ENCODE measurements around the gene MN1. TPM values are rescaled to one million over a fixed set of nuclear protein-coding genes. Genes with fewer than 3 reads are reported as not detected.
"Not testable (repeated sequence)": the region's sequence is repeated elsewhere in the genome, so short reads cannot be mapped to it uniquely, and the experiment has no call there.

MN1 gene
- total and polyA plus RNA-seq, 5 donors: 3.8 to 12.2 (median 10.1) TPM

- intact Hi-C loops (cut with DNase I): no loop called here
- 48% methylated on average over 11 of the region's 11 CpGs for WGBS
- no peaks in the 10 kb centered on the region for H3K27me3 ChIP-seq (ENCODE audit: control insufficient read depth, insufficient read depth)
- ATAC-seq: peak in 1 of 2 donors; percentile 23
- DNase-seq: no peak
- peaks cover 12% of the 10 kb centered on the region for H3K4me1 ChIP-seq (ENCODE audit: control insufficient read depth, insufficient read depth, low read length)
- no peak overlapping the region for H3K4me3 ChIP-seq (ENCODE audit: low read length)
- peak overlapping the region; percentile 1 for H3K27ac ChIP-seq (ENCODE audit: low read length)
- no peaks in the 10 kb centered on the region for H3K9me3 ChIP-seq (ENCODE audit: control insufficient read depth, low read length)
Observed at GRCh38 chr22:27749597-27750225, 51.8 kb downstream of the MN1 start.

DNA sequence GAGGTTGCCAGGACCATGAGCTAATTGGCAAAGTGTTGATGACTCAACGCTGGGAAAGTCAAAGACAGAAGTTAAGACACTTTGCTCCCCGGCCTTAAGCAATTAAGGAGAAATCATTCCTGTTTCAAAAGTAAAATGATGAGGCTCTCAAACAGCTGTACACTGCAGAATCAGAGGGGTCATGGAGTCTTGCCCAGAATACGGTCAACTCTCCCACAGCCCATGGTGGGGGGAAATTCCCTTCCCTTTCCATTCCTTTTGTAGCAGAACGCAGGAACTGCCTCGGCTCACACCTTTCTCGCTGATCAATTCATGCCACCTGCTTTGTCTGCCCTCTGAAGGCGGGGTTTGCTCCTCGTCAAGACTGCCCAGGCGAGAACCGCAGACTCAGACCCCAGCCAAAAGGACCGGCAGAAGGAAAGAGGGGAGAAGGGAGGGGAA is 52.8 kb downstream of the MN1 start:
- H3K27me3 ChIP-seq (ENCODE audit: control insufficient read depth, insufficient read depth): no peaks in the 10 kb centered on the region
- DNase-seq: no peak
- no peaks in the 10 kb centered on the region for H3K9me3 ChIP-seq (ENCODE audit: control insufficient read depth, low read length)
- intact Hi-C loops (cut with DNase I): no loop called here
- H3K4me1 ChIP-seq (ENCODE audit: control insufficient read depth, insufficient read depth, low read length): peaks cover 12% of the 10 kb centered on the region
- ATAC-seq: peak; percentile 53 to 60
- H3K27ac ChIP-seq (ENCODE audit: low read length): peak overlapping the region; percentile 92
- no peak overlapping the region for H3K4me3 ChIP-seq (ENCODE audit: low read length)
- 44% methylated on average over 11 of the region's 11 CpGs for WGBS

- peaks cover 11% of the 10 kb centered on the region for H3K4me1 ChIP-seq (ENCODE audit: control insufficient read depth, insufficient read depth, low read length)
- H3K9me3 ChIP-seq (ENCODE audit: control insufficient read depth, low read length): no peaks in the 10 kb centered on the region
- H3K4me3 ChIP-seq (ENCODE audit: low read length): no peak overlapping the region
- 47% methylated on average over 4 of the region's 4 CpGs for WGBS
- ATAC-seq (peak; percentile 4 to 62), DNase-seq (no peak)
- H3K27ac ChIP-seq (ENCODE audit: low read length): no peak overlapping the region
- H3K27me3 ChIP-seq (ENCODE audit: control insufficient read depth, insufficient read depth): no peaks in the 10 kb centered on the region
- intact Hi-C loops (cut with DNase I): no loop called here
Observed at GRCh38 chr22:27748349-27748748, 53.2 kb downstream of the MN1 start.

DNA sequence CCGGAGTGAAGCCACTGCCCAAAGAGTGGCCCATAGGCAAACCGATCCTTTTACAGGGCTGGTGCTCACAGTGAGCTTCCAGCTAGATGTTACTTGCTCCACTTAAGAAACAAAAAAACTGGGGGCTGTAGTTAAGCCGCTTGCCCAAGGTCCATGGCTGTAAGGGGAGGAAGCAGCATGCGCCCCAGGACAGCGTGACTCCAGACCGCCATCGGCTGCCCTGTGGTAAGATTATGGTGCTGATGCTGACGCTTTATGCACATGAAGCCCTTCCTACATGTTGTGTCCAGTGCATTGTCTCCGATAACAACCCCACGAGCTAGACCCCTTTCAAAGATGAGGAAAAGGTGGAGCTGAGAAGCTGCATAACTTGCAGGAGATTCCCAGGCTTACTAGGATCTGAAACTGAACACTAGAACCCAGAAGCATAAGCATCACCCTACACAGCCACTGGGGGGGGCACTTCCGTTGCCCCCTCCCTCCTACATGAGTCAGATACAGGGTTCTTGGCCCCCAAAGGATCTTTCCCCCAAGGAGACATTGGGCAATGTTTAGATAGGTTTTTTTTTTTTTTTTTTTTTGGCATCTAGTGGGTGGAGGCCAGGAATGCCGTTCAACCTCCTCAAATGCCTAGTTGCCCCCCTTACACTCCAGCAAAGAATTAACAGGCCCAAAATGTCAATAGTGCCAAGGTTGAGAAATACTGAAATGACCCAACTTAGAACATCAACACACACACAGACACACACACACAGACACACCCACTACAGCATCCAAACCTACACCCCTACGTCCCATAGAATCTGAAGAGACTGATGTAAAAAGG is 53.9 kb downstream of the MN1 start:
- Histone ChIP-seq H3K27me3 (ENCODE audit: control insufficient read depth, insufficient read depth) (no peaks in the 10 kb centered on the region), H3K4me1 (ENCODE audit: control insufficient read depth, insufficient read depth, low read length) (peaks cover 5% of the 10 kb centered on the region), H3K27ac (ENCODE audit: low read length) (no peak overlapping the region), H3K9me3 (ENCODE audit: control insufficient read depth, low read length) (no peaks in the 10 kb centered on the region), H3K4me3 (ENCODE audit: low read length) (no peak overlapping the region)
- no peak for DNase-seq
- intact Hi-C loops (cut with DNase I): no loop called here
- peak; percentile 33 to 34 for ATAC-seq
- 83% methylated on average over 13 of the region's 13 CpGs for WGBS

DNA sequence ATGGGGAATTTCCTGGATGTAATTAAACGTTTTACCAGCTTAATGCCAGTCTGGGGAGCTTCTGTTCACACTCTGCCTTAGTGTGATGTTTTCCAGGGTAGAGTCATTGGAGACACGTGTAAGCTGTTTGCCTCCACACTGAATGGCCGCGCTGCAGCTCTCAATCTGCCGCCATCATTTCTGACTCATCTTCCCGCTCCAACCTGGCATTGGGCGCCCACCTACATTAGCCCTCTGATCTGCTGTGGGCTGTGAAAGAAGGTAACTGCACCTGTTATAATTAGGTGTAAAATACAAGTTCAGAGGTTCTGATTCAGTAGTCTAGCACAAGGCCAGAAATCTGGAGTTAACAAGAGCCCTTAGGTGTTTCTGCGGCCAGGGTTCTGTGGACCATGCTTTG is 54.6 kb downstream of the MN1 start:
- DNase-seq (no peak), ATAC-seq (no peak)
- no peaks in the 10 kb centered on the region for H3K9me3 ChIP-seq (ENCODE audit: control insufficient read depth, low read length)
- H3K27ac ChIP-seq (ENCODE audit: low read length): no peak overlapping the region
- 90% methylated on average over 8 of the region's 8 CpGs for whole genome bisulfite sequencing
- intact Hi-C loops (cut with DNase I): no loop called here
- H3K4me1 ChIP-seq (ENCODE audit: control insufficient read depth, insufficient read depth, low read length): peaks cover 5% of the 10 kb centered on the region
- no peaks in the 10 kb centered on the region for H3K27me3 ChIP-seq (ENCODE audit: control insufficient read depth, insufficient read depth)
- no peak overlapping the region for H3K4me3 ChIP-seq (ENCODE audit: low read length)

DNA sequence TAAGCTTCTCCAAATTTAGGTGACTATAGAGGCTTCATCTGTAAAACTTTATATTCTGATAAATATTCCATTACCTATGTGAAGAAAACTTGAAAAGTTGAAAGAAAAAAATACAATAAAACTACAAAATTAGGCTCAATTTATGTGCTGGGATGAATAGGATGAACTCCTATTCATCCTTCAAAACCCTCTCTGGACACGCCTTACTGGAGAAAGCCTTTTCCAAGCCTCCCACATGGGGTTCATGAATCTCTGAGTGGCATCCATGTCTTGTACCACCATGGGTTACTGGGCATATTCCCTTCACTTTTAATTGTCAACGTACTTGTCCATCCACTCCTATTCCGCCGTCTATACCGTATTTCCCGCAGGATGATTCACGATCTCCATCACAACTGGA is 55.7 kb downstream of the MN1 start:
- WGBS: 98% methylated on average over 7 of the region's 7 CpGs
- intact Hi-C loops (cut with DNase I): no loop called here
- DNase-seq: no peak

GRCh38 chr22:27745154-27745553 is 56.4 kb downstream of the MN1 start:
- Histone ChIP-seq H3K4me1 (ENCODE audit: control insufficient read depth, insufficient read depth, low read length) (peaks cover 5% of the 10 kb centered on the region), H3K9me3 (ENCODE audit: control insufficient read depth, low read length) (no peaks in the 10 kb centered on the region), H3K4me3 (ENCODE audit: low read length) (no peak overlapping the region), H3K27ac (ENCODE audit: low read length) (no peak overlapping the region), H3K27me3 (ENCODE audit: control insufficient read depth, insufficient read depth) (no peaks in the 10 kb centered on the region)
- WGBS: 89% methylated on average over 4 of the region's 4 CpGs
- intact Hi-C loops (cut with DNase I): no loop called here
- ATAC-seq (no peak), DNase-seq (no peak)

More for the DNA sequence above, 55.7 kb downstream of the MN1 start:
- Histone ChIP-seq H3K27ac (ENCODE audit: low read length) (no peak overlapping the region), H3K4me3 (ENCODE audit: low read length) (no peak overlapping the region), H3K4me1 (ENCODE audit: control insufficient read depth, insufficient read depth, low read length) (peaks cover 5% of the 10 kb centered on the region), H3K9me3 (ENCODE audit: control insufficient read depth, low read length) (no peaks in the 10 kb centered on the region), H3K27me3 (ENCODE audit: control insufficient read depth, insufficient read depth) (no peaks in the 10 kb centered on the region)
- ATAC-seq: no peak

DNA sequence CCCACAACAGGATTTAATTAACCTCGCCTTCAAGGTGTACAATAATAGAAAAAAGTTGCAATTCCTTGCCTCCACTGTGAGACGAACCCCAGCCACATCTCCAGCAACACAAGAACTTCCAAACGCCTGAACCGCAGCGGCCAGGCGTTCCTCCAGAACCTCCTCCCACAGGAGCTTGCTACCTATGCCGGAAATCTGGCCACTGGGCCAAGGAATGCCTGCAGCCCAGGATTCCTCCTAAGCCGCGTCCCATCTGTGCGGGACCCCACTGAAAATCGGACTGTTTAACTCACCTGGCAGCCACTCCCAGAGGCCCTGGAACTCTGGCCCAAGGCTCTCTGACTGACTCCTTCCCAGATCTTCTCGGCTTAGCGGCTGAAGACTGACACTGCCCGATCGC is 57.5 kb downstream of the MN1 start:
- ATAC-seq, DNase-seq: not testable (repeated sequence)

DNA sequence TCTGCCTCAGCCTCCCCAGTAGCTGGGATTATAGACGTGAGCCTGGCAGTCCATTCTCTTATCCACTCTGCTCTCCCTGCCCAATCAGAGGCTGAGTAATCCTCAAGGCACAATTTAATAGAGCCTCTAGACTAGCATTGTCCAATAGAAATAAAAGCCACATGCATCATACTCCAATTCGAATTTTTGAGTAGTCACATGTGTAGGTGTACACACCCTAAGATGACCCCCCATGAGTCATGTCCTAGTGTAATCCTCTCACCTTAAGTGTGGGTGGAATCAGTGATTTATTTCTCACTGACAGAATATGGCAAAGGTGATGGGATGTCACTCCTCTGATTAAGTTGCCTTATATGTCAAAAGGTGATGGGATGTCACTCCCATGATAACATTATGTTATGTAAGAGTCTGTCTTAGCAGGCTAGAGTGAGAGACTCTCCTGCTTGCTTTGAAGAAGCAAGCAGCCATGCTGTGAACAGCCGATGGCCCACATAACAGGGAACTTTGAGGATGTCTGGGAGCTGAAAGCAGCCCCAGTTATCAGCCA is 61.3 kb downstream of the MN1 start:
- DNase-seq: no peak
- Histone ChIP-seq H3K4me3 (ENCODE audit: low read length) (no peak overlapping the region), H3K4me1 (ENCODE audit: control insufficient read depth, insufficient read depth, low read length) (no peaks in the 10 kb centered on the region), H3K27me3 (ENCODE audit: control insufficient read depth, insufficient read depth) (no peaks in the 10 kb centered on the region), H3K9me3 (ENCODE audit: control insufficient read depth, low read length) (no peaks in the 10 kb centered on the region), H3K27ac (ENCODE audit: low read length) (no peak overlapping the region)
- intact Hi-C loops (cut with DNase I): no loop called here
- no peak for ATAC-seq
- WGBS: 98% methylated on average over 3 of the region's 3 CpGs

More for the DNA sequence above, 57.5 kb downstream of the MN1 start:
- H3K27me3 ChIP-seq (ENCODE audit: control insufficient read depth, insufficient read depth); H3K4me3 ChIP-seq (ENCODE audit: low read length); intact Hi-C loops (cut with DNase I); H3K9me3 ChIP-seq (ENCODE audit: control insufficient read depth, low read length); H3K27ac ChIP-seq (ENCODE audit: low read length); H3K4me1 ChIP-seq (ENCODE audit: control insufficient read depth, insufficient read depth, low read length): not testable (repeated sequence)
- WGBS: 70% methylated on average over 15 of the region's 15 CpGs

GRCh38 chr22:27737521-27737920 is 64.0 kb downstream of the MN1 start:
- H3K27ac ChIP-seq (ENCODE audit: low read length): no peak overlapping the region
- H3K4me1 ChIP-seq (ENCODE audit: control insufficient read depth, insufficient read depth, low read length): no peaks in the 10 kb centered on the region
- no peaks in the 10 kb centered on the region for H3K27me3 ChIP-seq (ENCODE audit: control insufficient read depth, insufficient read depth)
- DNase-seq (no peak), ATAC-seq (no peak)
- H3K4me3 ChIP-seq (ENCODE audit: low read length): no peak overlapping the region
- intact Hi-C loops (cut with DNase I): no loop called here
- WGBS: 93% methylated on average over 4 of the region's 4 CpGs
- H3K9me3 ChIP-seq (ENCODE audit: control insufficient read depth, low read length): no peaks in the 10 kb centered on the region

DNA sequence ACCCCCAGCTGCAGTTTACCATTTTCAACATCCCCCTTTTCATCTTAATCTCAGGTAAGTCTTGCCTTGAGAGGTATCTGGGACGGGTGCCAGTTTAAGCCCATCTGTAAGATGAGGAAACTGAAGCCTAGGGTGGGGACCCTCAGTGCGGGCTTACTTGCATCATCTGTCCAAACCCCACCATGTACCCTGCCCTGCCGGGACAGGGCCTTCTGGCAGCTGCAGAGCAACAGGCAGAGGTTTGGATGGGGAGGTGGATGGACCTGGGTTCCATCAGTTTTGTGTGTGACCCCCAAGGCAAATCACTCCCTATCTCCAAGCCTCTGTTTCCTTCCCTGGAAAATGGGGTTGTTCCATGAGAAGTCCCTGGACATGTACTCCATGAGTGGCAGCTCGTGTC is 67.5 kb downstream of the MN1 start:
- Histone ChIP-seq H3K9me3 (ENCODE audit: control insufficient read depth, low read length) (no peaks in the 10 kb centered on the region), H3K4me3 (ENCODE audit: low read length) (no peak overlapping the region), H3K4me1 (ENCODE audit: control insufficient read depth, insufficient read depth, low read length) (no peaks in the 10 kb centered on the region), H3K27me3 (ENCODE audit: control insufficient read depth, insufficient read depth) (no peaks in the 10 kb centered on the region), H3K27ac (ENCODE audit: low read length) (no peak overlapping the region)
- intact Hi-C loops (cut with DNase I): no loop called here
- 94% methylated on average over 4 of the region's 4 CpGs for WGBS
- no peak for ATAC-seq
- DNase-seq: peak in 1 of 3 donors; percentile 43
